SK-N-SH (cell line): ENCODE measurements around the gene RTN4RL1. TPM values are rescaled to one million over a fixed set of nuclear protein-coding genes. Genes with fewer than 3 reads are reported as not detected.

ENCODE experiments used
- CTCF ChIA-PET: fragments of 300-600, 350-600 bp; formaldehyde crosslinking; extraction: SDS; loops from one replicate; lab custom pipeline; 2021; lab: Yijun Ruan, JAX
- POLR2A ChIA-PET: fragments of 350-600 bp; sonication (Branson Sonifier 250); formaldehyde crosslinking; extraction: SDS; loops from one replicate; lab custom pipeline; 2020; ENCODE audit warnings: antibody characterized with exemption, inconsistent platforms; lab: Yijun Ruan, JAX
- DNase-seq: peaks from one replicate; pipeline ENCODE4 v3.0.0; 2012
- H2AFZ ChIP-seq: fragments of 200-600 bp; sonication (generic); 2 replicates; pipeline ENCODE4 v1.8.1; 2016; ENCODE audit warnings: antibody characterized with exemption, mild to moderate bottlenecking, low read depth
- H3F3A ChIP-seq: fragments of 200-600 bp; sonication (generic); replicated peaks from 2 replicates; pipeline ENCODE3; 2016; ENCODE audit warnings: antibody characterized with exemption, mild to moderate bottlenecking; ENCODE audit not compliant: insufficient read depth
- H3K27ac ChIP-seq, 2 experiments: fragments of 200-500 bp in 1 of 2; fragments of 200-600 bp in 1 of 2; sonication (Bioruptor generic) in 1 of 2; sonication (generic), shearing (Covaris generic) in 1 of 2; 2 replicates each; pipeline versions ENCODE4 v1.5.1 to v1.6.1; 2014 to 2016; ENCODE audit warnings: low read depth in 2 of 2, inconsistent platforms in 1 of 2, low read length in 1 of 2, mild to moderate bottlenecking in 1 of 2, mixed read lengths in 1 of 2
- H3K27me3 ChIP-seq: fragments of 200-600 bp; sonication (generic), shearing (Covaris generic); 2 replicates; pipeline ENCODE4 v1.6.1; 2016; ENCODE audit warnings: mixed run types; ENCODE audit not compliant: insufficient read depth
- H3K36me3 ChIP-seq, 2 experiments: fragments of 200-500 bp in 1 of 2; fragments of 200-600 bp in 1 of 2; sonication (Bioruptor generic) in 1 of 2; sonication (generic) in 1 of 2; replicated peaks in 1 of 2; 2 replicates each; pipeline versions ENCODE3 to v1.5.1; 2014 to 2016; ENCODE audit warnings: low read length in 1 of 2, mild to moderate bottlenecking in 1 of 2; ENCODE audit not compliant: insufficient read depth in 2 of 2, control insufficient read depth in 1 of 2
- H3K4me1 ChIP-seq, 2 experiments: fragments of 200-500 bp in 1 of 2; fragments of 200-600 bp in 1 of 2; sonication (Bioruptor generic) in 1 of 2; sonication (generic), shearing (Covaris generic) in 1 of 2; 2 replicates each; pipeline versions ENCODE4 v1.5.1 to v1.6.1; 2014 to 2016; ENCODE audit warnings: low read depth in 1 of 2, low read length in 1 of 2, mixed run types in 1 of 2; ENCODE audit not compliant: insufficient read depth in 2 of 2, control insufficient read depth in 1 of 2
- H3K4me2 ChIP-seq: fragments of 200-600 bp; sonication (generic), shearing (Covaris generic); 2 replicates; pipeline ENCODE4 v1.6.1; 2017; ENCODE audit warnings: mixed run types
- H3K4me3 ChIP-seq, 2 experiments: fragments of 200-500 bp in 1 of 2; fragments of 200-600 bp in 1 of 2; sonication (Bioruptor generic) in 1 of 2; sonication (generic), shearing (Covaris generic) in 1 of 2; 2 replicates each; pipeline versions ENCODE4 v1.5.1 to v1.8.1; 2014 to 2016; ENCODE audit warnings: low read depth in 2 of 2, inconsistent platforms in 1 of 2, low read length in 1 of 2, mild to moderate bottlenecking in 1 of 2, mixed read lengths in 1 of 2, moderate library complexity in 1 of 2
- H3K79me2 ChIP-seq: fragments of 200-600 bp; sonication (generic); 2 replicates; pipeline ENCODE4 v1.8.1; 2017; ENCODE audit warnings: mild to moderate bottlenecking; ENCODE audit not compliant: insufficient read depth
- H3K9ac ChIP-seq: fragments of 200-600 bp; sonication (generic); 2 replicates; pipeline ENCODE4 v1.6.1; 2017; ENCODE audit warnings: mixed run types
- H3K9me2 ChIP-seq: fragments of 200-600 bp; sonication (generic); 2 replicates; pipeline ENCODE4 v1.6.1; 2017; ENCODE audit warnings: mixed run types
- H3K9me3 ChIP-seq: fragments of 200-600 bp; sonication (generic); 2 replicates; pipeline ENCODE4 v1.6.1; 2017; ENCODE audit warnings: mixed run types, mild to moderate bottlenecking, moderate library complexity
- H4K20me1 ChIP-seq: fragments of 200-600 bp; sonication (generic); 2 replicates; pipeline ENCODE4 v1.6.1; 2017; ENCODE audit warnings: mild to moderate bottlenecking, mixed run types; ENCODE audit not compliant: insufficient read depth
- CHD2 ChIP-seq: fragments of 150-350 bp; IDR thresholded peaks from 2 replicates; pipeline ENCODE4 v1.6.1; 2018; ENCODE audit warnings: low read length; ENCODE audit not compliant: partially characterized antibody
- ELF1 ChIP-seq: IDR thresholded peaks from 2 replicates; pipeline ENCODE4 v1.4.0; 2012
- EP300 ChIP-seq, 2 experiments: IDR thresholded peaks; 2 replicates each; pipeline versions ENCODE4 v1.4.0 to v1.6.1; 2012; ENCODE audit warnings: borderline replicate concordance in 1 of 2, low read depth in 1 of 2, low read length in 1 of 2
- FOSL2 ChIP-seq: IDR thresholded peaks from 2 replicates; pipeline ENCODE4 v1.4.0; 2012; ENCODE audit warnings: low read depth, mild to moderate bottlenecking, moderate library complexity, borderline replicate concordance
- FOXJ3 ChIP-seq: sonication (generic); formaldehyde crosslinking; IDR thresholded peaks from 2 replicates; pipeline ENCODE4 v1.5.1; 2020; ENCODE audit warnings: mild to moderate bottlenecking, missing genetic modification reagents
- GATA2 ChIP-seq: sonication (generic); formaldehyde crosslinking; IDR thresholded peaks from 2 replicates; pipeline ENCODE4 v1.5.0; 2020; ENCODE audit warnings: mild to moderate bottlenecking, missing genetic modification reagents
- IRF3 ChIP-seq: fragments of 150-350 bp; IDR thresholded peaks from 2 replicates; pipeline ENCODE4 v1.6.1; 2016; ENCODE audit warnings: mild to moderate bottlenecking, low read depth, low read length
- JUND ChIP-seq: IDR thresholded peaks from 2 replicates; pipeline ENCODE4 v1.4.0; 2012
- MXI1 ChIP-seq: IDR thresholded peaks from 2 replicates; pipeline ENCODE4 v1.6.1; 2012; ENCODE audit warnings: mild to moderate bottlenecking, low read depth, low read length, improper control_type of control experiment
- NRF1 ChIP-seq: IDR thresholded peaks from 2 replicates; pipeline ENCODE4 v1.6.1; 2012; ENCODE audit warnings: low read depth, mild to moderate bottlenecking, low read length
- PBX3 ChIP-seq: IDR thresholded peaks from 2 replicates; pipeline ENCODE4; 2012
- POLR2AphosphoS5 ChIP-seq: IDR thresholded peaks from 2 replicates; pipeline ENCODE4 v1.6.1; 2012; ENCODE audit warnings: low read depth, low read length
- RAD21 ChIP-seq: IDR thresholded peaks from 2 replicates; pipeline ENCODE4 v1.6.1; 2012; ENCODE audit warnings: mild to moderate bottlenecking, low read length
- RCOR1 ChIP-seq: fragments of 150-350 bp; IDR thresholded peaks from 2 replicates; pipeline ENCODE4 v1.6.1; 2017; ENCODE audit warnings: antibody characterized with exemption, low read length
- RXRA ChIP-seq: IDR thresholded peaks from 2 replicates; pipeline ENCODE4 v1.4.0; 2012; ENCODE audit warnings: low read depth, mild to moderate bottlenecking, borderline replicate concordance
- SIN3A ChIP-seq: IDR thresholded peaks from 2 replicates; pipeline ENCODE4 v1.6.1; 2012; ENCODE audit warnings: low read depth, mild to moderate bottlenecking, low read length, moderate library complexity, borderline replicate concordance
- TAF1 ChIP-seq: IDR thresholded peaks from 2 replicates; pipeline ENCODE4 v1.6.1; 2012; ENCODE audit warnings: low read depth, mild to moderate bottlenecking, low read length, moderate library complexity, borderline replicate concordance
- TEAD4 ChIP-seq: IDR thresholded peaks from 2 replicates; pipeline ENCODE4 v1.4.0; 2012; ENCODE audit warnings: mild to moderate bottlenecking, borderline replicate concordance; ENCODE audit not compliant: insufficient read depth
- USF1 ChIP-seq: IDR thresholded peaks from 2 replicates; pipeline ENCODE4 v1.4.0; 2012; ENCODE audit warnings: low read depth, borderline replicate concordance
- YY1 ChIP-seq: IDR thresholded peaks from 2 replicates; pipeline ENCODE4 v1.4.0; 2012; ENCODE audit warnings: low read depth, mild to moderate bottlenecking
- ZBTB33 ChIP-seq: IDR thresholded peaks from 2 replicates; pipeline ENCODE4 v1.4.0; 2012; ENCODE audit warnings: low read depth, borderline replicate concordance
- WGBS: methylation state at CpG from one replicate; pipeline ENCODE4 v1.1.6; 2017; ENCODE audit warnings: low lambda C conversion rate; 5-methylcytosine and 5-hydroxymethylcytosine counted together
- polyA plus RNA-seq, 3 experiments: library from polyadenylated mRNA; depleted of rRNA; stranded (reverse); fragments of >200 nt; gene quantifications; 2 replicates each; pipeline ENCODE4 v1.2.3, GENCODE V29; 2012
- TF ChIP-seq, protein P1 (sequence below): fragments of 200-600 bp; sonication (generic); IDR thresholded peaks from 2 replicates; pipeline ENCODE4 v1.6.1; 2017; ENCODE audit warnings: antibody characterized with exemption, mild to moderate bottlenecking, moderate library complexity
- TF ChIP-seq, protein P2 (sequence below): fragments of 150-350 bp; IDR thresholded peaks from 2 replicates; pipeline ENCODE4 v1.6.1; 2017; ENCODE audit warnings: antibody characterized with exemption, low read length, low read depth, borderline replicate concordance

The RTN4RL1 gene
- polyA plus RNA-seq, 1 of the 3 experiments (the other 2 are of a cell fraction), result 0.07 TPM

GRCh38 chr17:1898332-1898731, 126.8 kb downstream of the RTN4RL1 start:
- H3K4me2 ChIP-seq, result no peak overlapping the region
- no peaks in the 10 kb centered on the region for H4K20me1 ChIP-seq
- POLR2A ChIA-PET, result no interaction called here
- no peak overlapping the region for H2AFZ ChIP-seq
- peaks cover 15 to 25% of the 10 kb centered on the region in 2 experiments for H3K36me3 ChIP-seq
- 79% methylated on average over 16 of the region's 17 CpGs for WGBS
- no peaks in the 10 kb centered on the region for H3K9me3 ChIP-seq
- peaks cover 0 to 25% of the 10 kb centered on the region in 2 experiments; a peak in 2 of 4 replicates for H3K4me1 ChIP-seq
- CTCF ChIA-PET, result interaction anchor here (0.6 to 1.3 kb wide), 3 partner anchors 13 to 128 kb away, joined by 3 to 4 read pairs (median 4); partner anchors contain the start of gene RTN4RL1
- no peaks in the 10 kb centered on the region for H3K27me3 ChIP-seq
- H3K79me2 ChIP-seq, result no peaks in the 10 kb centered on the region
- H3F3A ChIP-seq, result no peaks in the 10 kb centered on the region
- DNase-seq, result peak; percentile 78
- H3K27ac ChIP-seq, result peak overlapping the region in 1 of 2 experiments; percentile 91; a peak in 2 of 4 replicates
- H3K4me3 ChIP-seq, result no peak overlapping the region
- H3K9me2 ChIP-seq, result no peaks in the 10 kb centered on the region
- no peak overlapping the region for H3K9ac ChIP-seq
- TF ChIP-seq YY1 (no peak), TEAD4 (no peak), FOSL2 (no peak), SIN3A (no peak), MXI1 (peak; percentile 94), JUND (no peak), ELF1 (no peak), FOXJ3 (peak; percentile 85), PBX3 (no peak), EP300 (IDR thresholded peaks at IDR 0.05; ENCODE audit: borderline replicate concordance in 1 of 2, low read depth in 1 of 2, low read length in 1 of 2) (0 out of 4 replicates have a peak, but pooled peaks of 1 of the 2 experiments have one; percentile 14), TAF1 (no peak), NRF1 (no peak), RCOR1 (peak; percentile 60; the same call in 1 of the 2 replicates), IRF3 (no peak), GATA2 (CRISPR knock-in tag) (peak; percentile 41; the same call in 1 of the 2 replicates), USF1 (no peak), CHD2 (no peak), RXRA (no peak), POLR2AphosphoS5 (no peak), RAD21 (no peak), ZBTB33 (no peak)
- TF ChIP-seq, protein P1, sequence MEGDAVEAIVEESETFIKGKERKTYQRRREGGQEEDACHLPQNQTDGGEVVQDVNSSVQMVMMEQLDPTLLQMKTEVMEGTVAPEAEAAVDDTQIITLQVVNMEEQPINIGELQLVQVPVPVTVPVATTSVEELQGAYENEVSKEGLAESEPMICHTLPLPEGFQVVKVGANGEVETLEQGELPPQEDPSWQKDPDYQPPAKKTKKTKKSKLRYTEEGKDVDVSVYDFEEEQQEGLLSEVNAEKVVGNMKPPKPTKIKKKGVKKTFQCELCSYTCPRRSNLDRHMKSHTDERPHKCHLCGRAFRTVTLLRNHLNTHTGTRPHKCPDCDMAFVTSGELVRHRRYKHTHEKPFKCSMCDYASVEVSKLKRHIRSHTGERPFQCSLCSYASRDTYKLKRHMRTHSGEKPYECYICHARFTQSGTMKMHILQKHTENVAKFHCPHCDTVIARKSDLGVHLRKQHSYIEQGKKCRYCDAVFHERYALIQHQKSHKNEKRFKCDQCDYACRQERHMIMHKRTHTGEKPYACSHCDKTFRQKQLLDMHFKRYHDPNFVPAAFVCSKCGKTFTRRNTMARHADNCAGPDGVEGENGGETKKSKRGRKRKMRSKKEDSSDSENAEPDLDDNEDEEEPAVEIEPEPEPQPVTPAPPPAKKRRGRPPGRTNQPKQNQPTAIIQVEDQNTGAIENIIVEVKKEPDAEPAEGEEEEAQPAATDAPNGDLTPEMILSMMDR, result no peak
- TF ChIP-seq, protein P2, sequence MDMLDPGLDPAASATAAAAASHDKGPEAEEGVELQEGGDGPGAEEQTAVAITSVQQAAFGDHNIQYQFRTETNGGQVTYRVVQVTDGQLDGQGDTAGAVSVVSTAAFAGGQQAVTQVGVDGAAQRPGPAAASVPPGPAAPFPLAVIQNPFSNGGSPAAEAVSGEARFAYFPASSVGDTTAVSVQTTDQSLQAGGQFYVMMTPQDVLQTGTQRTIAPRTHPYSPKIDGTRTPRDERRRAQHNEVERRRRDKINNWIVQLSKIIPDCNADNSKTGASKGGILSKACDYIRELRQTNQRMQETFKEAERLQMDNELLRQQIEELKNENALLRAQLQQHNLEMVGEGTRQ, result no peak
